ENCODE measurements around the gene MGAT1.

GRCh38 chr5:180791611-180792213 is 10.9 kb downstream of the MGAT1 start:
- TF ChIP-seq CTCF (IDR thresholded peaks at IDR 0.05; ENCODE audit: insufficient read depth, low read length) (no peak), POLR2AphosphoS5 (IDR thresholded peaks at IDR 0.05; ENCODE audit: low read depth) (no peak), REST (IDR thresholded peaks at IDR 0.05; ENCODE audit: insufficient replicate concordance, low read depth) (no peak), GABPA (IDR thresholded peaks at IDR 0.05; ENCODE audit: low read depth) (no peak)
